ENCODE results near the gene DCAF7. TPM values are rescaled to one million over a fixed set of nuclear protein-coding genes. Genes with fewer than 3 reads are reported as not detected.

Gene DCAF7
- total RNA-seq, 1 experiment from 2014 or later: 144 TPM

DNA sequence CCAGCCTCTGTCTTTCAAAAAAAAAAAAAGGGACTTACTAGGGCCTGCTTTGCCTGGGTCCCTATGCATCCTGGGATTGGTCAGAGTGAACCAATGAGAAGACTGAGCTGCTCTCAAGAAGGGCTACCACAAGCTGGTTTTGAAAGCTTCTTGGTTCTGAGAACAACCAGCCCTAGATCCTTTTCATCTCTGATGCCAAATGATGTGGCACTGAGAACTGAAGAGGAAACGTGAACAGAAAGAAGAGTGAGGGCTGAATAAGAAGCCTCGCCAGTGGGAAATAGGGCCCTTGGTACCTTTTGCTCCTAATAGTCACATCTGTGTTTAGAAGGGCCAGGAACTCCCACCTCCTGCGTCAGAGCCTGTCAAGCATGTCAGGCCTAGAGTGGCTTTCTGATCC is 61.1 kb downstream of the DCAF7 start:
- Histone ChIP-seq H3K27me3 (ENCODE audit: insufficient read depth, low read length) (no peaks in the 10 kb centered on the region), H3K4me1 (ENCODE audit: control insufficient read depth in 1 of 2, insufficient read depth in 2 of 2, low read length in 2 of 2) (no peaks in the 10 kb centered on the region), H4K20me1 (ENCODE audit: insufficient read depth) (no peaks in the 10 kb centered on the region), H2AFZ (ENCODE audit: low read depth, low read length, poor library complexity, severe bottlenecking) (no peak overlapping the region), H3K9ac (ENCODE audit: low read length) (no peak overlapping the region), H3K27ac (ENCODE audit: low read depth, low read length) (no peak overlapping the region), H3K9me3 (ENCODE audit: control insufficient read depth in 1 of 2, insufficient read depth in 1 of 2, low read depth in 1 of 2, low read length in 2 of 2) (no peaks in the 10 kb centered on the region), H3K79me2 (ENCODE audit: insufficient read depth, low read length) (no peaks in the 10 kb centered on the region), H3K4me3 (replicated peaks in 1 of 2; ENCODE audit: low read depth in 1 of 2, low read length in 2 of 2) (no peak overlapping the region), H3K4me2 (ENCODE audit: low read length) (no peak overlapping the region), H3K9me2 (ENCODE audit: insufficient read depth) (no peaks in the 10 kb centered on the region), H3K36me3 (ENCODE audit: control insufficient read depth in 1 of 2, insufficient read depth in 2 of 2, low read length in 2 of 2) (peaks cover 15 to 25% of the 10 kb centered on the region in 2 experiments)
- ChIA-PET RAD21 (ENCODE audit: low non-redundant PET in 1 of 2, low total read pairs in 2 of 2, uncharacterized antibody in 2 of 2, unreplicated experiment in 2 of 2) (interaction anchor here (0.6 to 2.0 kb wide), 6 partner anchors 132 to 186 kb away, joined by 3 to 17 read pairs (median 6); no protein-coding TSS in a partner anchor), POLR2A (interaction anchor here (0.6 to 1.9 kb wide), 2 partner anchors 9 to 10 kb away, joined by 3 to 17 read pairs; partner anchors contain the start of gene MAP3K3), CTCF (interaction anchor here (0.7 to 4.3 kb wide), 28 partner anchors 8 to 529 kb away, joined by 3 to 76 read pairs (median 5); partner anchors contain the start of genes DCAF7, MAP3K3 and TACO1)
- DNase-seq (ENCODE audit: low read depth, low spot score) (no peak), ATAC-seq (no peak)
- no peak for TF ChIP-seq ZNF274 (IDR thresholded peaks at IDR 0.05; ENCODE audit: low read depth, low read length)
- no peak for TF ChIP-seq JUND (IDR thresholded peaks at IDR 0.05)
- TF ChIP-seq, protein P1, sequence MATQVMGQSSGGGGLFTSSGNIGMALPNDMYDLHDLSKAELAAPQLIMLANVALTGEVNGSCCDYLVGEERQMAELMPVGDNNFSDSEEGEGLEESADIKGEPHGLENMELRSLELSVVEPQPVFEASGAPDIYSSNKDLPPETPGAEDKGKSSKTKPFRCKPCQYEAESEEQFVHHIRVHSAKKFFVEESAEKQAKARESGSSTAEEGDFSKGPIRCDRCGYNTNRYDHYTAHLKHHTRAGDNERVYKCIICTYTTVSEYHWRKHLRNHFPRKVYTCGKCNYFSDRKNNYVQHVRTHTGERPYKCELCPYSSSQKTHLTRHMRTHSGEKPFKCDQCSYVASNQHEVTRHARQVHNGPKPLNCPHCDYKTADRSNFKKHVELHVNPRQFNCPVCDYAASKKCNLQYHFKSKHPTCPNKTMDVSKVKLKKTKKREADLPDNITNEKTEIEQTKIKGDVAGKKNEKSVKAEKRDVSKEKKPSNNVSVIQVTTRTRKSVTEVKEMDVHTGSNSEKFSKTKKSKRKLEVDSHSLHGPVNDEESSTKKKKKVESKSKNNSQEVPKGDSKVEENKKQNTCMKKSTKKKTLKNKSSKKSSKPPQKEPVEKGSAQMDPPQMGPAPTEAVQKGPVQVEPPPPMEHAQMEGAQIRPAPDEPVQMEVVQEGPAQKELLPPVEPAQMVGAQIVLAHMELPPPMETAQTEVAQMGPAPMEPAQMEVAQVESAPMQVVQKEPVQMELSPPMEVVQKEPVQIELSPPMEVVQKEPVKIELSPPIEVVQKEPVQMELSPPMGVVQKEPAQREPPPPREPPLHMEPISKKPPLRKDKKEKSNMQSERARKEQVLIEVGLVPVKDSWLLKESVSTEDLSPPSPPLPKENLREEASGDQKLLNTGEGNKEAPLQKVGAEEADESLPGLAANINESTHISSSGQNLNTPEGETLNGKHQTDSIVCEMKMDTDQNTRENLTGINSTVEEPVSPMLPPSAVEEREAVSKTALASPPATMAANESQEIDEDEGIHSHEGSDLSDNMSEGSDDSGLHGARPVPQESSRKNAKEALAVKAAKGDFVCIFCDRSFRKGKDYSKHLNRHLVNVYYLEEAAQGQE (IDR thresholded peaks at IDR 0.05; ENCODE audit: low read depth): no peak
- intact Hi-C loops (cut with micrococcal nuclease): no loop called here
- no TSS peak for BruUV-seq (replicated peaks)

DNA sequence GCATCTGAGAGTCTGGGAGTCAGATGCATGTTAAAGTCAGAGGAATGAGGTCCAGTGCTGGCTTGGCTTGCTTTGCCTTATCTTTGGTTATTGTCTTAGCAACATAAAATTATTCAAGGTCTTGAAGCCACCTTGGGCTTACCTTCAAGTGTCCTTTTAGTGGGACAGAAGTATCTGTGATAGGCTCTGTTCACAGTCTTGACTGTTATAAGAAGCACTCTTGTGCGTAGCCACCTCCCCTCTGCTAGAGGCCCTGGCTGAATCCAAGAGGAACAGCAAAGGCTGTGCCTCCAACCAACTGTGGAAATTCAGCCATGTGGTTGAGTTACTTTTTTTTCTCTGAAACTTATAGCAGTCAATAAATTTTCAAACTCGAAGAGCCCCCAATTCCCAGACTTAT is 63.4 kb downstream of the DCAF7 start:
- no peak for ATAC-seq
- H3K9me3 ChIP-seq (ENCODE audit: control insufficient read depth in 1 of 2, insufficient read depth in 1 of 2, low read depth in 1 of 2, low read length in 2 of 2): no peaks in the 10 kb centered on the region
- no peak overlapping the region for H3K9ac ChIP-seq (ENCODE audit: low read length)
- DNase-seq (ENCODE audit: low read depth, low spot score): no peak
- BruUV-seq (replicated peaks): no TSS peak
- no peaks in the 10 kb centered on the region for H3K4me1 ChIP-seq (ENCODE audit: control insufficient read depth in 1 of 2, insufficient read depth in 2 of 2, low read length in 2 of 2)
- CTCF ChIA-PET: interaction anchor here (3.2 to 4.3 kb wide), 3 partner anchors 8 to 187 kb away, joined by 33 to 76 read pairs (median 71); partner anchors contain the start of gene MAP3K3
- no peaks in the 10 kb centered on the region for H3K79me2 ChIP-seq (ENCODE audit: insufficient read depth, low read length)
- H3K4me3 ChIP-seq (replicated peaks in 1 of 2; ENCODE audit: low read depth in 1 of 2, low read length in 2 of 2): no peak overlapping the region
- H3K4me2 ChIP-seq (ENCODE audit: low read length): no peak overlapping the region
- H2AFZ ChIP-seq (ENCODE audit: low read depth, low read length, poor library complexity, severe bottlenecking): no peak overlapping the region
- POLR2A ChIA-PET: no interaction called here
- no peaks in the 10 kb centered on the region for H3K9me2 ChIP-seq (ENCODE audit: insufficient read depth)
- H4K20me1 ChIP-seq (ENCODE audit: insufficient read depth): no peaks in the 10 kb centered on the region
- H3K27ac ChIP-seq (ENCODE audit: low read depth, low read length): no peak overlapping the region
- H3K27me3 ChIP-seq (ENCODE audit: insufficient read depth, low read length): no peaks in the 10 kb centered on the region
- intact Hi-C loops (cut with micrococcal nuclease): no loop called here
- RAD21 ChIA-PET (ENCODE audit: low non-redundant PET in 1 of 2, low total read pairs in 2 of 2, uncharacterized antibody in 2 of 2, unreplicated experiment in 2 of 2): no interaction called here
- H3K36me3 ChIP-seq (ENCODE audit: control insufficient read depth in 1 of 2, insufficient read depth in 2 of 2, low read length in 2 of 2): peaks cover 0 to 4% of the 10 kb centered on the region in 2 experiments; a peak in 1 of 4 replicates
- TF ChIP-seq ZFX (IDR thresholded peaks at IDR 0.05) (no peak), TCF7L2 (IDR thresholded peaks at IDR 0.05; ENCODE audit: borderline replicate concordance, extremely low read depth, insufficient read depth, insufficient read length) (no peak), EZH2phosphoT487 (IDR thresholded peaks at IDR 0.05; ENCODE audit: borderline replicate concordance) (no peak), SP1 (IDR thresholded peaks at IDR 0.05; ENCODE audit: low read depth) (no peak), YY1 (IDR thresholded peaks at IDR 0.05; ENCODE audit: extremely low read depth, insufficient replicate concordance, low read depth, low read length) (no peak), CBX3 (IDR thresholded peaks at IDR 0.05; ENCODE audit: low read depth) (no peak), ZNF274 (IDR thresholded peaks at IDR 0.05; ENCODE audit: low read depth, low read length) (no peak), POLR2AphosphoS5 (IDR thresholded peaks at IDR 0.05; ENCODE audit: low read depth, low read length) (no peak), SIN3A (IDR thresholded peaks at IDR 0.05; ENCODE audit: low read depth) (no peak), RAD21 (IDR thresholded peaks at IDR 0.05; ENCODE audit: low read depth) (no peak), CEBPB (IDR thresholded peaks at IDR 0.05; ENCODE audit: low read depth) (no peak), EGR1 (IDR thresholded peaks at IDR 0.05; ENCODE audit: low read depth) (no peak), POLR2A (IDR thresholded peaks at IDR 0.05; ENCODE audit: borderline replicate concordance, extremely low read depth, insufficient read depth, insufficient read length) (no peak)
- TF ChIP-seq, protein P2, sequence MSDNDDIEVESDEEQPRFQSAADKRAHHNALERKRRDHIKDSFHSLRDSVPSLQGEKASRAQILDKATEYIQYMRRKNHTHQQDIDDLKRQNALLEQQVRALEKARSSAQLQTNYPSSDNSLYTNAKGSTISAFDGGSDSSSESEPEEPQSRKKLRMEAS (IDR thresholded peaks at IDR 0.05): no peak
